HepG2 (cell line): Measurements from ENCODE around the gene CALCA. TPM values are rescaled to one million over a fixed set of nuclear protein-coding genes. Genes with fewer than 3 reads are reported as not detected.

ENCODE experiments used
- ATAC-seq: fragments of 200-7000 bp; cut with Tn5 transposase; 3 replicates; pipeline ENCODE4 v1.9.1; 2020; ENCODE audit warnings: mild to moderate bottlenecking, moderate library complexity
- BruUV-seq: library from RNA; stranded (reverse); fragments of 400-500 nt; replicated peaks from 2 replicates; lab custom pipeline; 2021; lab: Mats Ljungman, UMichigan
- CTCF ChIA-PET: fragments of 300-600 bp; formaldehyde crosslinking; extraction: SDS; loops from one replicate; lab custom pipeline; 2021; ENCODE audit warnings: low total read pairs, inconsistent platforms, low intra/inter-chr PET ratio; lab: Yijun Ruan, JAX
- POLR2A ChIA-PET: fragments of 350-600 bp; sonication (Branson Sonifier 250); formaldehyde crosslinking; loops from one replicate; lab custom pipeline; 2020; ENCODE audit warnings: antibody characterized with exemption, inconsistent platforms; lab: Yijun Ruan, JAX
- DNase-seq: peaks from one replicate; pipeline ENCODE4 v3.0.0-alpha.2; 2015; ENCODE audit warnings: low spot score
- FAIRE-seq: peaks from 3 replicates; lab custom pipeline; 2011; peaks lifted over from hg19 to GRCh38; lab: Jason Lieb, UNC
- H2AFZ ChIP-seq: one replicate; pipeline ENCODE4 v1.6.1; 2011; ENCODE audit warnings: low read length, inconsistent platforms
- H3K27ac ChIP-seq: fragments of 300-600 bp; 3 replicates; pipeline ENCODE4 v1.8.0; 2011; ENCODE audit warnings: mixed run types, mild to moderate bottlenecking, mixed read lengths, low read length, inconsistent platforms; ENCODE audit not compliant: insufficient read depth; ENCODE audit errors: extremely low read length
- H3K27me3 ChIP-seq, 2 experiments: fragments of 200-600 bp in 1 of 2; 2 replicates in 1 of 2; 3 replicates in 1 of 2; pipeline versions ENCODE4 v1.6.0 to v1.8.0; 2011; ENCODE audit warnings: low read length in 2 of 2, mild to moderate bottlenecking in 2 of 2, moderate library complexity in 2 of 2, inconsistent platforms in 1 of 2; ENCODE audit not compliant: insufficient read depth in 2 of 2, control insufficient read depth in 1 of 2
- H3K36me3 ChIP-seq, 2 experiments: fragments of 200-600 bp in 1 of 2; replicated peaks in 1 of 2; 2 replicates in 1 of 2; 3 replicates in 1 of 2; pipeline versions ENCODE4 v1.5.1 to v1.8.0; 2011; ENCODE audit warnings: low read length in 2 of 2, inconsistent platforms in 1 of 2; ENCODE audit not compliant: insufficient read depth in 2 of 2, control insufficient read depth in 1 of 2
- H3K4me1 ChIP-seq: 2 replicates; pipeline ENCODE4 v1.5.1; 2012; ENCODE audit warnings: low read length, inconsistent platforms; ENCODE audit not compliant: insufficient read depth
- H3K4me2 ChIP-seq: 2 replicates; pipeline ENCODE4 v1.6.0; 2011; ENCODE audit warnings: low read depth, low read length, inconsistent platforms
- H3K4me3 ChIP-seq, 3 experiments: fragments of 200-600 bp in 1 of 3; sonication (generic), shearing (Covaris generic) in 1 of 3; replicated peaks in 1 of 3; 2 replicates each; pipeline ENCODE4 v1.5.1; 2011 to 2016; ENCODE audit warnings: low read length in 3 of 3, inconsistent platforms in 2 of 3, low read depth in 2 of 3, mild to moderate bottlenecking in 2 of 3, control low read depth in 1 of 3, mixed read lengths in 1 of 3; ENCODE audit not compliant: insufficient read depth in 1 of 3
- H3K79me2 ChIP-seq: one replicate; pipeline ENCODE4 v1.6.1; 2011; ENCODE audit warnings: low read length, inconsistent platforms; ENCODE audit not compliant: insufficient read depth
- H3K9ac ChIP-seq: 2 replicates; pipeline ENCODE4 v1.6.0; 2011; ENCODE audit warnings: mild to moderate bottlenecking, low read depth, low read length, inconsistent platforms; ENCODE audit not compliant: insufficient read depth
- H3K9me3 ChIP-seq: 2 replicates; pipeline ENCODE4 v1.5.1; 2012; ENCODE audit warnings: mild to moderate bottlenecking, low read length
- H4K20me1 ChIP-seq: 2 replicates; pipeline ENCODE4 v1.6.0; 2011; ENCODE audit warnings: inconsistent platforms, mild to moderate bottlenecking, low read length, moderate library complexity; ENCODE audit not compliant: insufficient read depth
- ATM ChIP-seq: fragments of 450-650 bp; IDR thresholded peaks from 2 replicates; pipeline ENCODE4 v1.7.1; 2017; ENCODE audit warnings: mild to moderate bottlenecking, borderline replicate concordance
- BCL6 ChIP-seq: IDR thresholded peaks from 2 replicates; pipeline ENCODE4 v1.6.1; 2016; ENCODE audit warnings: missing genetic modification reagents, missing compliant biosample characterization
- HDAC1 ChIP-seq: sonication (generic); formaldehyde crosslinking; IDR thresholded peaks from 2 replicates; pipeline ENCODE4 v1.5.1; 2020; ENCODE audit warnings: mild to moderate bottlenecking, missing genetic modification reagents
- MAFF ChIP-seq: IDR thresholded peaks from 2 replicates; pipeline ENCODE4 v1.6.1; 2011; ENCODE audit warnings: low read depth, low read length, improper control_type of control experiment
- NFAT5 ChIP-seq: sonication (generic); formaldehyde crosslinking; IDR thresholded peaks from 2 replicates; pipeline ENCODE4 v1.4.0; 2020; ENCODE audit warnings: missing genetic modification reagents
- SMAD1 ChIP-seq: sonication (generic); formaldehyde crosslinking; IDR thresholded peaks from 2 replicates; pipeline ENCODE4 v1.4.0; 2020; ENCODE audit warnings: missing genetic modification reagents, low read depth, mild to moderate bottlenecking, borderline replicate concordance
- ZC3H13 ChIP-seq: sonication (generic); formaldehyde crosslinking; IDR thresholded peaks from 2 replicates; pipeline ENCODE4 v1.8.1; 2023; ENCODE audit warnings: mild to moderate bottlenecking, missing genetic modification reagents, moderate library complexity
- ZNF256 ChIP-seq: sonication (generic); formaldehyde crosslinking; conservative IDR thresholded peaks from 2 replicates; pipeline ENCODE4 v1.4.0; 2020; ENCODE audit warnings: missing genetic modification reagents
- ZNF331 ChIP-seq: sonication (generic); formaldehyde crosslinking; IDR thresholded peaks from 2 replicates; pipeline ENCODE4 v1.4.0; 2020; ENCODE audit warnings: missing genetic modification reagents
- ZNF354B ChIP-seq: sonication (generic); formaldehyde crosslinking; IDR thresholded peaks from 2 replicates; pipeline ENCODE4 v1.8.0; 2022; ENCODE audit warnings: mild to moderate bottlenecking, missing genetic modification reagents
- ZNF512B ChIP-seq: sonication (generic); formaldehyde crosslinking; IDR thresholded peaks from 2 replicates; pipeline ENCODE4 v1.5.1; 2020; ENCODE audit warnings: missing genetic modification reagents, mild to moderate bottlenecking, borderline replicate concordance
- WGBS: methylation state at CpG from one replicate; pipeline ENCODE4 v1.1.6; 2017; ENCODE audit warnings: low lambda C conversion rate; 5-methylcytosine and 5-hydroxymethylcytosine counted together
- in situ Hi-C: cut with HindIII; loops from 2 replicates; pipeline ENCODE4 v1.10.0; 2017; ENCODE audit warnings: low pct_unique_long_range_greater_than_20kb; ENCODE audit not compliant: extremely low pct_ligation_motif_present
- intact Hi-C: fragments of 100-400 bp; cut with micrococcal nuclease; formaldehyde crosslinking; loops from one replicate; pipeline ENCODE4 v1.10.0; 2022; ENCODE audit not compliant: unreplicated experiment
- polyA plus RNA-seq, 8 experiments: library from polyadenylated mRNA; depleted of rRNA in 3 of 8; stranded (reverse) in 7 of 8; unstranded in 1 of 8; fragments of >200 nt; fragmentation: Illumina TruSeq in 4 of 8; extraction: Trizol in 4 of 8; gene quantifications; 2 replicates each; pipeline versions ENCODE4 v1.2.1 to v1.2.3, GENCODE V29; 2011 to 2016; ENCODE audit warnings: low read depth in 4 of 8, missing spikeins in 1 of 8, mixed read lengths in 1 of 8; ENCODE audit not compliant: insufficient read depth in 1 of 8
- total RNA-seq, 5 experiments: library from RNA; depleted of rRNA; stranded (reverse); fragments of >200 nt; fragmentation: Illumina TruSeq; extraction: Trizol; gene quantifications; 2 replicates each; pipeline ENCODE4 v1.2.3, GENCODE V29; 2016; ENCODE audit warnings: low read depth in 1 of 5
- TF ChIP-seq, protein P1 (sequence below): sonication (generic); formaldehyde crosslinking; IDR thresholded peaks from 2 replicates; pipeline ENCODE4 v1.4.0; 2020; ENCODE audit warnings: mild to moderate bottlenecking, missing genetic modification reagents, borderline replicate concordance
- TF ChIP-seq, protein P2 (sequence below): sonication (generic); formaldehyde crosslinking; IDR thresholded peaks from 2 replicates; pipeline ENCODE4 v1.4.0; 2020; ENCODE audit warnings: mild to moderate bottlenecking, missing genetic modification reagents

The CALCA gene
- total and polyA plus RNA-seq, 2 of the 13 experiments (the other 11 are each of a cell fraction or from before 2014, with no cell fraction given), result not detected

GRCh38 chr11:15016200-15016599 lies 44.0 kb upstream of the CALCA start:
- no peak for FAIRE-seq
- intact Hi-C loops (no loop called here), in situ Hi-C loops (no loop called here)
- 0% methylated on average over 1 of the region's 1 CpG for WGBS
- peaks cover 11% of the 10 kb centered on the region; the same call in 1 of the 2 replicates for H3K9me3 ChIP-seq
- BruUV-seq, result no TSS peak
- no peak for ATAC-seq
- no peak for DNase-seq
- no peak overlapping the region for H3K9ac ChIP-seq
- H3K4me2 ChIP-seq, result no peak overlapping the region
- no peaks in the 10 kb centered on the region for H3K36me3 ChIP-seq
- no peaks in the 10 kb centered on the region for H3K27me3 ChIP-seq
- H3K27ac ChIP-seq, result no peak overlapping the region
- H4K20me1 ChIP-seq, result no peaks in the 10 kb centered on the region
- no peak overlapping the region for H3K4me3 ChIP-seq
- CTCF ChIA-PET, result no interaction called here
- POLR2A ChIA-PET, result no interaction called here
- H3K4me1 ChIP-seq, result no peaks in the 10 kb centered on the region
- H2AFZ ChIP-seq, result no peak overlapping the region
- H3K79me2 ChIP-seq, result no peaks in the 10 kb centered on the region
- TF ChIP-seq, protein P1, sequence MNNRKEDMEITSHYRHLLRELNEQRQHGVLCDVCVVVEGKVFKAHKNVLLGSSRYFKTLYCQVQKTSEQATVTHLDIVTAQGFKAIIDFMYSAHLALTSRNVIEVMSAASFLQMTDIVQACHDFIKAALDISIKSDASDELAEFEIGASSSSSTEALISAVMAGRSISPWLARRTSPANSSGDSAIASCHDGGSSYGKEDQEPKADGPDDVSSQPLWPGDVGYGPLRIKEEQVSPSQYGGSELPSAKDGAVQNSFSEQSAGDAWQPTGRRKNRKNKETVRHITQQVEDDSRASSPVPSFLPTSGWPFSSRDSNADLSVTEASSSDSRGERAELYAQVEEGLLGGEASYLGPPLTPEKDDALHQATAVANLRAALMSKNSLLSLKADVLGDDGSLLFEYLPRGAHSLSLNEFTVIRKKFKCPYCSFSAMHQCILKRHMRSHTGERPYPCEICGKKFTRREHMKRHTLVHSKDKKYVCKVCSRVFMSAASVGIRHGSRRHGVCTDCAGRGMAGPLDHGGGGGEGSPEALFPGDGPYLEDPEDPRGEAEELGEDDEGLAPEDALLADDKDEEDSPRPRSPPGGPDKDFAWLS, result no peak
- TF ChIP-seq NFAT5 (CRISPR knock-in tag) (no peak), ZNF354B (CRISPR knock-in tag) (no peak), ZNF512B (no peak), ZNF331 (CRISPR knock-in tag) (no peak), MAFF (no peak), ATM (no peak), ZNF256 (no peak), SMAD1 (CRISPR knock-in tag) (no peak), BCL6 (no peak), ZC3H13 (CRISPR knock-in tag) (no peak), HDAC1 (no peak)
- TF ChIP-seq, protein P2, sequence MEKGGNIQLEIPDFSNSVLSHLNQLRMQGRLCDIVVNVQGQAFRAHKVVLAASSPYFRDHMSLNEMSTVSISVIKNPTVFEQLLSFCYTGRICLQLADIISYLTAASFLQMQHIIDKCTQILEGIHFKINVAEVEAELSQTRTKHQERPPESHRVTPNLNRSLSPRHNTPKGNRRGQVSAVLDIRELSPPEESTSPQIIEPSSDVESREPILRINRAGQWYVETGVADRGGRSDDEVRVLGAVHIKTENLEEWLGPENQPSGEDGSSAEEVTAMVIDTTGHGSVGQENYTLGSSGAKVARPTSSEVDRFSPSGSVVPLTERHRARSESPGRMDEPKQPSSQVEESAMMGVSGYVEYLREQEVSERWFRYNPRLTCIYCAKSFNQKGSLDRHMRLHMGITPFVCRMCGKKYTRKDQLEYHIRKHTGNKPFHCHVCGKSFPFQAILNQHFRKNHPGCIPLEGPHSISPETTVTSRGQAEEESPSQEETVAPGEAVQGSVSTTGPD (CRISPR knock-in tag), result no peak
- TF ChIP-seq, all 625 proteins: peak for 0
